Measurements from ENCODE around the gene TOMM5. TPM values are rescaled to one million over a fixed set of nuclear protein-coding genes. Genes with fewer than 3 reads are reported as not detected.
A peak's percentile ranks its signal among the peaks of the same experiment; 100 is the strongest.

TOMM5 gene
- polyA plus RNA-seq, 4 donors, result 110 to 138 (median 124) TPM

GRCh38 chr9:37565661-37566618 lies 26.5 kb downstream of the TOMM5 start:
- no peak for DNase-seq (ENCODE audit: low read depth in 4 of 4, low spot score in 2 of 4)

GRCh38 chr9:37564916-37565315 lies 27.5 kb downstream of the TOMM5 start:
- no peak for DNase-seq (ENCODE audit: low read depth in 4 of 4, low spot score in 2 of 4)

DNA sequence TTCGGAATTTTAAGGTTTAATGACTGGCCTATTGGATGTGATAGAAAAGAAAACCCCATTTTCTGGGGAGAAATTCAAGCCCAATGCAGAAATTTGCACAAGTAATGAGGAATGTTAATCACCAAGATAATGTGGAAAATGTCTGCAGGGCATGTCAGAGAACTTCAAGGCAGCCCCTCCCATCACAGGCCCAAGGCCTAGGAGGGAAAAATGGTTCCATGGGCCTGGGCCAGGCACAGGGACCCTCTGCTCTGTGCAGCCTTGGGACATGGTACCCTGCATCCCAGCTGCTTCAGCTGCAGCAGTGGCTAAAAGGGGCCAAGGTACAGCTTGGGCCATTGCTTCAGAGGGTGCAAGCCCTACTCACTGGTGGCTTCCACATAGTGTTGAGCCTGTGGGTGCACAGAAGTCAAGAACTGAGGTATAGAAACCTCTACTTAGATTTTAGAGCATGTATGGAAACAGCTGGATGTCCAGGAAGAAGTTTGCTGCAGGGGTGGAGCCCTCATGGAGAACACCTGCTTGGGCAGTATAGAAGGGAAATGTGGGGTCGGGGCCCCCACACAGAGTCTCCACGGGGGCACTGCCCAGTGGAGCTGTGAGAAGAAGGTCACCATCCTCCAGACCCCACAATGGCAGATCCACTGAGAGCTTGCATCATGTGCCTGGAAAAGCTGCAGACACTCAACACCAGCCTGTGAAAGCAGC lies 28.4 kb downstream of the TOMM5 start:
- no peak for DNase-seq (ENCODE audit: low read depth in 4 of 4, low spot score in 2 of 4)

- no peak for DNase-seq (ENCODE audit: low read depth in 4 of 4, low spot score in 2 of 4)
These were observed 29.6 kb downstream of the TOMM5 start for GRCh38 chr9:37562826-37563225.

DNA sequence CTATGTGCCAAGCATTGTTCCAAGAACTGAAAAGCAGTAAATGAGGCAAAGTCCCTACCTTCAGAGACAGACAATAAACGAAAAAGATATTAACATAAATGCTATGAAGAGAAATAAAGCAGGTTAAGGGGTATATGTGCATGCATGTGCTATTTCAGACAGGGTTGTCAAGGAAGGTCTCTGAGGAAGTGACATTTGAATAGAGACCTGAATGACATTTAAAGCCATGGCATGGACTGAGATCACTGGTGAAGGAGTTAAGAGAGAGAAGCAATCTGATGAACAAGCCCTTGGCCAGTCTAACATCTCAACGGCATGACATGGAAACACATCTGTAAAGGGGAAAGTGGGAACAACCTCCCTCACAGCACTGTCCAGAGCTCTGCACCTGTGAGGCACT lies 30.7 kb downstream of the TOMM5 start:
- DNase-seq (ENCODE audit: low read depth in 4 of 4, low spot score in 2 of 4), result no peak

DNA sequence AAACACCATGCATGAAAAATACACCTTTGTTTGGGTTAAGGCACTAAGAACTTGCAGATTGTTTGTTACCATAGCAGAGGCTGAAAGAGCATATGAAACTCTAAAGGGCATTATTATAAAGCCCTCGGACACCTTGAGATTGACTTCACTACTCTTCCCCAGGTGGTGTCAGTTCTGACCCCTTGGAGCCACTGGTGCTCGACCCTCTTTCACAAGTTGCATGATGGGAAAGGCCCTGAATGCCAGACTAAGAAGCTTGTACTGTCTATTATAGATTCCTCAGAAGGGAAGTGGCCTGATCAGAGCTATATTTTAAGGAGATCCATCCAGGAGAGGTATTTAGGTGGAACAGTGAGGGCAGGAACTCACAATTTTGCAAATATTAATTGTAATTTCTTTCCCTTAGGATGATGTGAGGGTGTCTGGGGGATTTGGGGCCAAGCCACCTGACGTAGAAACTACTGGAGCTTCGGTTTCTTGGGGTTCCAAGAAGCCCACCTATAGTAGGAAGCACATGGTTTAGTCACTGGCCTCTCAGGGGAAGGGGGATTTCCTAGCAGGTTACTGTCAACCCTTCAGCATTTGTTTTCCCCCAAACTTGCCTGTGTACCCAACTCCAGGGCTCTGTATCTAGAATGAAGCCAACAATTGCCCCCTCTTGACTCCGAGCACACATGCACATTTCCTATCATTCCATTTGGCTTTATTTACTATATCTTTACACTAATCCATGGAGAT lies 32.4 kb downstream of the TOMM5 start:
- DNase-seq (ENCODE audit: low read depth in 4 of 4, low spot score in 2 of 4), result no peak

- DNase-seq (ENCODE audit: low read depth in 4 of 4, low spot score in 2 of 4), result no peak
These were observed 33.3 kb downstream of the TOMM5 start for GRCh38 chr9:37559125-37559524.

- DNase-seq (ENCODE audit: low read depth in 4 of 4, low spot score in 2 of 4), result no peak
These were observed 36.6 kb downstream of the TOMM5 start for GRCh38 chr9:37555786-37556185.

- no peak for DNase-seq (ENCODE audit: low read depth in 4 of 4, low spot score in 2 of 4)
These were observed 38.1 kb downstream of the TOMM5 start for GRCh38 chr9:37554318-37554717.

DNA sequence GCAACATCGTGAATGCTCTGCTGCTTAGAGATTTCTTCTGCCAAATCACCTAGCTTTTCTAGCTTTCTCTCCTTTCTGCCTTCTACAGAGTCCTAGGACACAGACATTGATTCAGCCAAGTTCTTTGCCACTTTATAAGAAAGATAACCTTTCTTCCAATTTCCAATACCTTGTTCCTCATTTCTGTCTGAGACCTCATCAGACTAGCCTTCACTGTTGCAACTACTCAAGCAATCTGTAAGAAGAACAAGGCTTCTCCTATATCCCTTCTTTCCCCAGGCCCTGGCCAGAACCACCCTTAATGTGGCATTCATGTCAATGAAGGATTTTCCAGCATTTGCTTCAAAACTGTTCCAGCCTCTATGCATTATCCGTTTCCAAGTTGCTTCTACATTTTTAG lies 40.5 kb downstream of the TOMM5 start:
- no peak for DNase-seq (ENCODE audit: low read depth in 4 of 4, low spot score in 2 of 4)

DNA sequence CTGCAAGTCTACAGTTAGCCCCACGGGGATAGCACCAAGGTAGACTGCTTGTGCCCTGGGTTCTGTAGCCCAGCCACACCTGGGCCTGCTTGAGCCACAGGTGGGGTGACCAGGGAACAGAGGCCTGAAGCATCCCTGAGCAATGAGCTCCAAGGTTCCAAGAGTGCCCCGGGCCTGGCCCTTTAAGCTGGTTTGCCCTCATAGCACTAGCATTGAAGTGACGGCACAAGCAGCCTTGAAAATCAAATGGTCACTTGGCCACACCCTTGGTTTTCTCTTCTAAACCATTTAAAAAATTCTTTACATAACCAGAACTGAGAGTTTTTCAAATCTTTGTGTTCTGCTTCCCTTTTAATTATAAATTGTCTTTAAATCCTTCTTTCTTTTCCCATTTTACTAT lies 40.9 kb downstream of the TOMM5 start:
- DNase-seq (ENCODE audit: low read depth in 4 of 4, low spot score in 2 of 4), result no peak

- no peak for DNase-seq (ENCODE audit: low read depth in 4 of 4, low spot score in 2 of 4)
These were observed 41.6 kb downstream of the TOMM5 start for GRCh38 chr9:37550781-37551180.

- no peak for DNase-seq (ENCODE audit: low read depth in 4 of 4, low spot score in 2 of 4)
These were observed 42.9 kb downstream of the TOMM5 start for GRCh38 chr9:37549527-37549926.

GRCh38 chr9:37547328-37547878 lies 45.0 kb downstream of the TOMM5 start:
- DNase-seq (ENCODE audit: low read depth in 4 of 4, low spot score in 2 of 4), result no peak

DNA sequence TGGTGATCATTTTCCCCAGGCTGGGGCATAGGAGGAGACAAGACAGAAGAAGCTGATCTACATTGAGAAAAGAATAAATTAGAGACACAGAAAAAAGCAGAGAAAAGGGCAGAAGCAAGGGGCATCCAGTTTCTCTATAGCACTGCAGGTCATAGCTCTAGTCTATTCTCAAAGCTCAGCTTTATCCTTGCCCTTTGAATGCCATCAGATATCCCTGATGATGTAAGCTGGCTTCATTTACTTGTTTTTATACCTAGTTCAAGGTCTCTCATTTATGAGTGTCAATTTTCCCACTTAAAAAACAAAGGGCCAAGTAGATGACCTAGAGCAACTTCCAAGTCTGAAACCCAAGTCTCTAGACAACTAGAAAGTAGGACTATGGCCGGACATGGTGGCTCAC lies 48.9 kb downstream of the TOMM5 start:
- DNase-seq (ENCODE audit: low read depth in 4 of 4, low spot score in 2 of 4), result no peak

- no peak for DNase-seq (ENCODE audit: low read depth in 4 of 4, low spot score in 2 of 4)
These were observed 49.5 kb downstream of the TOMM5 start for GRCh38 chr9:37542895-37543294.

- DNase-seq (ENCODE audit: low read depth in 4 of 4, low spot score in 2 of 4), result no peak
These were observed 49.9 kb downstream of the TOMM5 start for GRCh38 chr9:37542488-37542887.

DNA sequence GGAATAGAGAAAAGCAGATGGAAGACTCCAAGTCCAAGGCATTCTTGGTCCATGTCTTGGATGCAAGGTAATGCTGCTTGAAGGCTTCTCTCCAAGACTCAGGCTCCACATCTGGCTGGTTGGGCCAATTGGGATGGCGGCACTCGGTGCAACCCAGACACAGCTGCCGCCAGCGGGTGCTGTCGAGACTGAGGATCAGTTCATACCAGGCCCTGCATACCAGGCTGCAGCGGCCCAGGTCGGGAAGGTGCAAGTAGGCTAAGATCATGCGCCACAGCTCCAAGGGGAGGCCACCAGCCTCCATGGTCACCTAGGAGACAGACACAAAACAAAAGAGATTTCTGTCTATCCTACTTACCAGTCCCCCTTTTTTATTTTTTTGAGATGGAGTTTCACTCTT lies 50.9 kb downstream of the TOMM5 start:
- DNase-seq (ENCODE audit: low read depth in 4 of 4, low spot score in 2 of 4), result no peak

DNA sequence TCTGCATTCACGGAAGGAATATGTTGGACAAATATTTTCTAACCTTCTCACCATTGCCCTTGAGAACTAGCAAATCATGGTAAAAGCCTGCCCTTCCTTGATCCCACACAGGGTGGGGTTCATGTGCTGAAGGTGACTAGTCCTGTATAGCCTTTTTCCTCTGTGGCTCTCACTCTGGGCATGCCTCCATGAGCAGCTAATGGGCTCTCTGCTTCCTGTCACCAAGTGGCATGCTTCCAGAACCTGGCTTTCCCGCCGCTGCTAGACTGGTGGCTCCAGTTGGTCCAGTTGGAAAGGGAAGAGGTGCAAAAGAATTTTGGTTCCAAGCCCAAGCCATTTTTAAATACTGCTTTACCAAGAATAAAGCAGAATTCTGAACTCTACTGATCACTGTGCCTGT lies 51.8 kb downstream of the TOMM5 start:
- DNase-seq (ENCODE audit: low read depth in 4 of 4, low spot score in 2 of 4), result peak in 2 of 4 donors; percentile 3 to 16

DNA sequence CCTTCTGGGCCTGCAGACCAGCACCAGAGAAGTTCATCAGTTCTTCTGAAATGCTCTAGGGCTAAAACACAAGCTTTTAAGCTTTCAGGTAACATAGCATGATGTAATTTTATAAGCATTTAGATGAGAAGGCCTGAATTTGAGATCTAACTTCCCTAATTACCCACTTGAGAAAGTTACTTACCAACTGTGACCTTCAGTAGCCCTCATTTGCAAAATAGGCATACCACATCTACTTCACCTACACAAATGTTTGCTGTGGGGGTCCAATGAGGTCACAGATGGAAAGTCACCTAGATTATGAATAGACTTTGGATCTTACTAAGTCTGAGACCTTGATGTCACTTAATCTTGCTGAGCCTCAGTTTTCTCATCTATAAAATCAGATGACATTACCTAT lies 52.8 kb downstream of the TOMM5 start:
- no peak for DNase-seq (ENCODE audit: low read depth in 4 of 4, low spot score in 2 of 4)

Data from left renal cortex interstitium (tissue), 4 donors.